Measurements from ENCODE around the gene WNT4.

Gene WNT4

DNA sequence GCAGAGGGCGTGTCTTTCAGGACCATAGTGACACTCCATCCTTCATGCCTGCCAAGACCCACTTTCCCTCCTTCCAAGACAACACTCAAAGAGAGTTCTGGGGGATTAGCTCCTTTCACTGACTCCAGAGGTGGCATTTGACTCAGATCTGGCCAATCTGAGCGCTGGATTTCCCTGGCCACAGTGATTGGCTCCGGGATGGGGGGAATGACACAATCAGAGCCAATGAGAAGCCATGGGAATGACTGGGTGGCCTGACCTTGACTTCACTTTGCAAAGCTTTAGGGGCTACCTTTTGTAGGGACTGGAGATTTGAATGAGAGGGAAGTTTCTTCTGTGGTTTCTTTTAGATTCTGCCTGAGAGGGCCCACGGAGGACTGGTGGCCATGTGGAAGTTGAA lies 26.9 kb upstream of the WNT4 start:
- H3K4me3 ChIP-seq (ENCODE audit: low read depth, low read length): no peak overlapping the region
- no peak for TF ChIP-seq POLR2A (IDR thresholded peaks at IDR 0.05; ENCODE audit: extremely low read depth, insufficient read length)
- TF ChIP-seq, protein P1, sequence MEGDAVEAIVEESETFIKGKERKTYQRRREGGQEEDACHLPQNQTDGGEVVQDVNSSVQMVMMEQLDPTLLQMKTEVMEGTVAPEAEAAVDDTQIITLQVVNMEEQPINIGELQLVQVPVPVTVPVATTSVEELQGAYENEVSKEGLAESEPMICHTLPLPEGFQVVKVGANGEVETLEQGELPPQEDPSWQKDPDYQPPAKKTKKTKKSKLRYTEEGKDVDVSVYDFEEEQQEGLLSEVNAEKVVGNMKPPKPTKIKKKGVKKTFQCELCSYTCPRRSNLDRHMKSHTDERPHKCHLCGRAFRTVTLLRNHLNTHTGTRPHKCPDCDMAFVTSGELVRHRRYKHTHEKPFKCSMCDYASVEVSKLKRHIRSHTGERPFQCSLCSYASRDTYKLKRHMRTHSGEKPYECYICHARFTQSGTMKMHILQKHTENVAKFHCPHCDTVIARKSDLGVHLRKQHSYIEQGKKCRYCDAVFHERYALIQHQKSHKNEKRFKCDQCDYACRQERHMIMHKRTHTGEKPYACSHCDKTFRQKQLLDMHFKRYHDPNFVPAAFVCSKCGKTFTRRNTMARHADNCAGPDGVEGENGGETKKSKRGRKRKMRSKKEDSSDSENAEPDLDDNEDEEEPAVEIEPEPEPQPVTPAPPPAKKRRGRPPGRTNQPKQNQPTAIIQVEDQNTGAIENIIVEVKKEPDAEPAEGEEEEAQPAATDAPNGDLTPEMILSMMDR (IDR thresholded peaks at IDR 0.05; ENCODE audit: low read depth, low read length): no peak
- TF ChIP-seq, protein P2, sequence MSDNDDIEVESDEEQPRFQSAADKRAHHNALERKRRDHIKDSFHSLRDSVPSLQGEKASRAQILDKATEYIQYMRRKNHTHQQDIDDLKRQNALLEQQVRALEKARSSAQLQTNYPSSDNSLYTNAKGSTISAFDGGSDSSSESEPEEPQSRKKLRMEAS (IDR thresholded peaks at IDR 0.05; ENCODE audit: low read depth, low read length): no peak
- no peak for TF ChIP-seq MYC (IDR thresholded peaks at IDR 0.05; ENCODE audit: low read depth, low read length)
- DNase-seq (ENCODE audit: low read depth): no peak

DNA sequence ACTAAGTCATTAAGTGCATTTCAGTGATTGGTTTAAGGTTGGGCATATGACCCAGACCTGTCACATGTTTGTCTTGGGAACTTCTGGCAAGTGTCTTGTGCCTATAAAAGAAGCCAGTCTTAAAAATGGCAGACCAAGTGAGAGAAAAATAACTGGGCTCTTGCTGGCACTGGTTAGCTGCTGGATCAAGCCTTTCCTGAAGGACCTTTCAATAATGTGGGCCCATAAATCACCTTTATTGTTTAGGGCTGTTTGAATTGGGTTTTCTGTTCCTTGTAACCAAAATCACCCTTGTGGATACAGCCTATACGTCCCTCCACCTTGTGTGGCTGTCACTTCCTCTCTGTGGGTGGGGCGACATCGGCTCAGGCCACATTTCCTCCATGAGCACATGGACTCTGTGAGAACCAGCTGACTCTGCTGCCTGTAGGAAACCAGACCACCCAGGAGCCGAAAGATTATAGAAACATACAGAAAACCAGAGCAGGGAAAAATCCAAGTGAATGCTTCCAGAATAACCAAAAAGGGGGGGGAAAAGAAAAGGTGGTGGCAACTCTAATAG lies 25.6 kb upstream of the WNT4 start:
- TF ChIP-seq, protein P2 (IDR thresholded peaks at IDR 0.05; ENCODE audit: low read depth, low read length): peak; percentile 30; the same call in 1 of the 2 replicates
- TF ChIP-seq, protein P1 (IDR thresholded peaks at IDR 0.05; ENCODE audit: low read depth, low read length): no peak
- DNase-seq (ENCODE audit: low read depth): peak; percentile 15
- H3K4me3 ChIP-seq (ENCODE audit: low read depth, low read length): no peak overlapping the region

DNA sequence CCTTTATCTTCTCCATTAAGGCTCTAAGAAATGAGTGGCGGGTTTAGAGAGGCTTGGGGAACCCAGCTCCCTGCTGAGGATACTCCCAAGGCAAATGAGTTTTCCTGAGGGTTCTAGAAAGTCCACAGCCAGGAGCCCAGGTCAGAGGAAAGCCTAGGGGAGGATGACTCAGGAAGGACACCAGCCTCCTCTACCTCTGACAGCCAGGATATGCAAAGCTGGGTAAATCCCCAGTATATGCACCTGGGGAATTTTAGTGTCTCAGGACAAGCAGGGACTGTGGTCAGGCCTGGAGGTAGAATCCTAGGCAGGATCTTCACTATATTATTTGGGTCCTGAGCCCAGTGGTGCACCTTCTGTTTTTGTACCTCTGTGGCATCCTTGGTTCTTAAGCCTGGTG lies 23.5 kb upstream of the WNT4 start:
- H3K4me3 ChIP-seq (ENCODE audit: low read depth, low read length): no peak overlapping the region
- no peak for DNase-seq (ENCODE audit: low read depth)
- TF ChIP-seq, protein P2 (IDR thresholded peaks at IDR 0.05; ENCODE audit: low read depth, low read length): no peak
- TF ChIP-seq, protein P1 (IDR thresholded peaks at IDR 0.05; ENCODE audit: low read depth, low read length): no peak
- TF ChIP-seq POLR2A (IDR thresholded peaks at IDR 0.05; ENCODE audit: extremely low read depth, insufficient read length) (no peak), MYC (IDR thresholded peaks at IDR 0.05; ENCODE audit: low read depth, low read length) (no peak)

DNA sequence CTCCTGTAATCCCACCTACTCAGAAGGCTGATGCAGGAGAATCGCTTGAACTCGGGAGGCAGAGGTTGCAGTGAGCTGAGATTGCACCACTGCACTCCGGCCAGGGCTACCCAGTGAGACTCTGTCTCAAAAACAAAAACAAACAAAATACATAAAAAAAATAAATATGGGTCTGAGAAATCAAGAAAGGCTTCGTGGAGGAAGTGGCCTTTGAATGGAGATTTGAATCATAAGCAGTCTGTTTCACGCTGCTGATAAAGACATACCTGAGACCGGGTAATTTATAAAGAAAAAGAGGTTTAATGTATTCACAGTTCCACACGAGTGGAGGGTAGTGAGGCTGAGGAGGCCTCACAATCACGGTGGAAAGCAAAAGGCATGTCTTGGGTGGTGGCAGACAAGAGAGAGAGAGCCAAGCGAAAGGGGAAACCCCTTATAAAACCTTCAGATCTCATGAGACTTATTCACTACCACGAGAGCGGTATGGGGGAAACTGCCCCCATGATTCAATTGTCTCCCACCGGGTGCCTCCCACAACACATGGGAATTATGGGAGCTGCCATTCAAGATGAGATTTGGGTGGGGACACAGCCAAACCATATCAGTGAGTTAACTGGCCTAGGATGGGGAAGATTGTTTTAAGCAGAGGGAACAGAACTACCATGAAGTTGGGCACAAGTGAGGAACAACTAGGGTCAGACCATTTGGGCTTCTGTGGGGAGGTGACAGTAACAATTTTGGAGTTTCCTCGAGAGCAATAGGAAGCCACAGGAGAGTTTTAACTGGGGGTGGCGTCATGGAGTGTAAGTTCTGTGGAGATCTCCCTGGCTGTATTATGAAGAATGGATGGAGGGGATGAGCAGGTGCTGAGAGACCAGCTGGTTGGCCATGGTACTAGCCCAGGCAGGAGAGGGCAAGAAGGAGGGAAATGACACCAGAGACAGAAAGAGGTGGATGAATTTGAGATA lies 22.2 kb upstream of the WNT4 start:
- DNase-seq (ENCODE audit: low read depth): no peak
- H3K4me3 ChIP-seq (ENCODE audit: low read depth, low read length): no peak overlapping the region
- TF ChIP-seq, protein P2 (IDR thresholded peaks at IDR 0.05; ENCODE audit: low read depth, low read length): no peak
- no peak for TF ChIP-seq MYC (IDR thresholded peaks at IDR 0.05; ENCODE audit: low read depth, low read length)
- TF ChIP-seq, protein P1 (IDR thresholded peaks at IDR 0.05; ENCODE audit: low read depth, low read length): no peak
- no peak for TF ChIP-seq POLR2A (IDR thresholded peaks at IDR 0.05; ENCODE audit: extremely low read depth, insufficient read length)

DNA sequence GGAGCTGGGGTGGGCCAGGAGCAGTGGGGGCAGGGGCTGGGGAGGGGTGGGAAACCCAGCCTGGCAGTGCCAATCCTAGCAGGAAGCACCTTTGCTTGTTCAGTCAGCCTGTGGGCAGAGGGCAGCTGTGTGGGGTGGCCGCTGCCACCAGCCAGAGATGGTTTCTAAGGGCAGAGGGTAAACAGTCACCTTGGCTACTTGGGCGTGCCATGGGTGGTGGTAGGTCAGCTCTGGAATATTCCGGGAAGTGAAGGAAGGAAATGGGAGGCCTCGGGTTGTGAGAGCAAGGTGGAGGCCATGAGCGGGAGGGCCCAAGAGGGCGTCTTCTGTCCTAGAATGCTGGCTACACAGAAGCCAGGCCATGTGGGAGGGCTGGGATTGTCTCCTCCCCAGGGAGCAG lies 20.7 kb upstream of the WNT4 start:
- TF ChIP-seq POLR2A (IDR thresholded peaks at IDR 0.05; ENCODE audit: extremely low read depth, insufficient read length): no peak
- H3K4me3 ChIP-seq (ENCODE audit: low read depth, low read length): no peak overlapping the region
- no peak for DNase-seq (ENCODE audit: low read depth)

DNA sequence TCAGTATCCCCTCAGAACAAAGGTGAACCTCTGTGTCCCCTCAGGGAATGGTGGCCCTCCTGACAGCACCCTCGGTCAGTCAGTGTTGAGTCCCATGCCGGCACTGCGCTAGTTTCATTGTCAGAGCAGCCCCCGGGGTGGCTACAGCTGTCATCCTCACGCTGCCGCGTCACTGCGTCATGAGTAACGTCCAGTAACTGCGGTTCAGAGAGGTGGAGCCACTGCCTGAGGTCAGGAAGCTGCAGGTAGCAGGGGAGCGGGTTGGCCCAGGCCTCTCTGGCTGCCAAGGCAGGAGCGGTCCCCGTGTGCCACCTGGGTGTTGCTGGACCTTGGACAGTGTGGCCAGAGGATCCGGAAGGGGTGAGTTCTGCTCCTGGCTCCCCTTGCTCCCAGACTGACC lies 20.2 kb upstream of the WNT4 start:
- TF ChIP-seq, protein P1 (IDR thresholded peaks at IDR 0.05; ENCODE audit: low read depth, low read length): no peak
- TF ChIP-seq MYC (IDR thresholded peaks at IDR 0.05; ENCODE audit: low read depth, low read length) (no peak), POLR2A (IDR thresholded peaks at IDR 0.05; ENCODE audit: extremely low read depth, insufficient read length) (no peak)
- TF ChIP-seq, protein P2 (IDR thresholded peaks at IDR 0.05; ENCODE audit: low read depth, low read length): no peak
- DNase-seq (ENCODE audit: low read depth): no peak
- no peak overlapping the region for H3K4me3 ChIP-seq (ENCODE audit: low read depth, low read length)

Measured in NB4 (cell line).